ENCODE results near the gene EVA1C. TPM values are rescaled to one million over a fixed set of nuclear protein-coding genes. Genes with fewer than 3 reads are reported as not detected.

Gene EVA1C
- total and polyA plus RNA-seq, 2 donors (not counting 1 experiment from before 2014, with no cell fraction given), result 0.84 to 1.6 TPM

DNA sequence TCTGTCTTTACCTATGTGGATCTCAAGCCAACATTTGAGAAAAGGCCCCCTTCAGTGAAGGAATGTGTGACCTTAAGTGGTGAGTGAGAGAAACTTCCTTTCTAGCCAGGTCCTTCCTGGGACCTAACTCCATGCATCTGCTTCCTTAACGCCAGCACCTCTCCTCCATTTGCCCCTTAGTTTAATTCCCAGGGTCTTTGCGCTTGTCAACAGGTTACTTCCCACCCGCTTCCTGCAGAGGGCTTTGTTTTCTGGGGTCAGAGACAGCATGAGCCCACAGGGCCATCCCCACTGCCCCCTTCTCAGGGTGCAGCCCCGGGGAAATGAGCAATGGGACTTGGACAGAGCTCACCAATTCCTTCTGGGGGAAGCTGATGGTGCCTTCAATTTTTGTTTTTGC, 54.8 kb downstream of the EVA1C start:
- Histone ChIP-seq H4K20me1 (ENCODE audit: control insufficient read depth, insufficient read depth, low read length, poor library complexity, severe bottlenecking) (no peaks in the 10 kb centered on the region), H3K4me1 (ENCODE audit: control insufficient read depth in 2 of 2, insufficient read depth in 2 of 2, low read length in 2 of 2) (no peaks in the 10 kb centered on the region), H3K36me3 (replicated peaks in 1 of 2; ENCODE audit: control extremely low read depth in 1 of 2, control insufficient read depth in 1 of 2, extremely low read depth in 1 of 2, insufficient read depth in 2 of 2, low read length in 1 of 2) (no peaks in the 10 kb centered on the region), H3K9ac (ENCODE audit: low read length) (no peak overlapping the region), H3K27ac (ENCODE audit: low read length in 2 of 2) (no peak overlapping the region), H3K9me3 (ENCODE audit: control extremely low read depth in 1 of 3, control insufficient read depth in 2 of 3, insufficient read depth in 1 of 3, low read length in 2 of 3) (peaks cover 0 to 5% (median 0%) of the 10 kb centered on the region in 3 donors), H3K4me2 (replicated peaks; ENCODE audit: low read depth, low read length, poor library complexity, severe bottlenecking) (no peak overlapping the region), H2AFZ (ENCODE audit: insufficient read depth, low read depth, low read length, poor library complexity, severe bottlenecking) (no peak overlapping the region), H3K79me2 (ENCODE audit: control insufficient read depth, insufficient read depth, low read length) (no peaks in the 10 kb centered on the region), H3K27me3 (replicated peaks in 1 of 4; ENCODE audit: control extremely low read depth in 1 of 4, control insufficient read depth in 3 of 4, insufficient read depth in 4 of 4, low read length in 3 of 4) (no peaks in the 10 kb centered on the region), H3K4me3 (ENCODE audit: control extremely low read depth in 1 of 5, extremely low read depth in 1 of 5, insufficient read depth in 1 of 5, low read depth in 2 of 5, low read length in 4 of 5) (no peak overlapping the region)
- no peak for DNase-seq
- ATAC-seq (ENCODE audit: low read depth), result no peak
- intact Hi-C loops (cut with micrococcal nuclease), result no loop called here
- Mint-ChIP-seq H3K4me3 (no peak overlapping the region), H3K4me1 (no peaks in the 10 kb centered on the region), H3K27ac (no peak overlapping the region), H3K27me3 (no peaks in the 10 kb centered on the region), H3K9me3 (ENCODE audit: insufficient read depth) (peaks cover 2% of the 10 kb centered on the region)
- POLR2A ChIA-PET, result no interaction called here
- CTCF ChIA-PET, result no interaction called here
- no peak for TF ChIP-seq EZH2 (IDR thresholded peaks at IDR 0.05; ENCODE audit: borderline replicate concordance, insufficient read depth, low read depth, low read length, poor library complexity, severe bottlenecking)
- TF ChIP-seq, protein P1, sequence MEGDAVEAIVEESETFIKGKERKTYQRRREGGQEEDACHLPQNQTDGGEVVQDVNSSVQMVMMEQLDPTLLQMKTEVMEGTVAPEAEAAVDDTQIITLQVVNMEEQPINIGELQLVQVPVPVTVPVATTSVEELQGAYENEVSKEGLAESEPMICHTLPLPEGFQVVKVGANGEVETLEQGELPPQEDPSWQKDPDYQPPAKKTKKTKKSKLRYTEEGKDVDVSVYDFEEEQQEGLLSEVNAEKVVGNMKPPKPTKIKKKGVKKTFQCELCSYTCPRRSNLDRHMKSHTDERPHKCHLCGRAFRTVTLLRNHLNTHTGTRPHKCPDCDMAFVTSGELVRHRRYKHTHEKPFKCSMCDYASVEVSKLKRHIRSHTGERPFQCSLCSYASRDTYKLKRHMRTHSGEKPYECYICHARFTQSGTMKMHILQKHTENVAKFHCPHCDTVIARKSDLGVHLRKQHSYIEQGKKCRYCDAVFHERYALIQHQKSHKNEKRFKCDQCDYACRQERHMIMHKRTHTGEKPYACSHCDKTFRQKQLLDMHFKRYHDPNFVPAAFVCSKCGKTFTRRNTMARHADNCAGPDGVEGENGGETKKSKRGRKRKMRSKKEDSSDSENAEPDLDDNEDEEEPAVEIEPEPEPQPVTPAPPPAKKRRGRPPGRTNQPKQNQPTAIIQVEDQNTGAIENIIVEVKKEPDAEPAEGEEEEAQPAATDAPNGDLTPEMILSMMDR (IDR thresholded peaks at IDR 0.05), result no peak
- WGBS (ENCODE audit: insufficient coverage), result 87% methylated on average over 4 of the region's 4 CpGs

DNA sequence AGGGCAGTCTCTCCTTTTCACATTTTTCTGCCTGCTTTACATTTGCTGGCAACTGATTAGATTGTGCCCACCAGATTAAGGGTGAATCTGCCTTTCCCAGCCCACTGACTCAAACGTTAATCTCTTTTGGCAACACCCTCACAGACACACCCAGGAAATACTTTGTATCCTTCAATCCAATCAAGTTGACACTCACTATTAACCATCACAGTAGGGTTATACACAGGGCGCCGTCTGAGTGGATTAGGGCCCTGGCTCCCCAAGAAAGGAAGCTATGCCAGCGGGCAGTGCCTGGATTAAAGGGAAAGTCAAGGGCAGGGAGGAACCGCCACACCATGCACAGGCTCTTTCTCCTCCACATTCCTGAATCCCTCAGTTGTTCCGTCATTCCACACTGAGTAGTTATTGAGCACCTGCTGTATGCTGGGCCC, 56.2 kb downstream of the EVA1C start:
- no peaks in the 10 kb centered on the region for H4K20me1 ChIP-seq (ENCODE audit: control insufficient read depth, insufficient read depth, low read length, poor library complexity, severe bottlenecking)
- 93% methylated on average over 3 of the region's 6 CpGs for WGBS (ENCODE audit: insufficient coverage)
- no peaks in the 10 kb centered on the region for H3K4me1 ChIP-seq (ENCODE audit: control insufficient read depth in 2 of 2, insufficient read depth in 2 of 2, low read length in 2 of 2)
- no peak for ATAC-seq (ENCODE audit: low read depth)
- TF ChIP-seq, protein P1 (IDR thresholded peaks at IDR 0.05), result no peak
- no peak for TF ChIP-seq EZH2 (IDR thresholded peaks at IDR 0.05; ENCODE audit: borderline replicate concordance, insufficient read depth, low read depth, low read length, poor library complexity, severe bottlenecking)
- no peak overlapping the region for H2AFZ ChIP-seq (ENCODE audit: insufficient read depth, low read depth, low read length, poor library complexity, severe bottlenecking)
- Mint-ChIP-seq H3K4me1 (no peaks in the 10 kb centered on the region), H3K4me3 (no peak overlapping the region), H3K9me3 (ENCODE audit: insufficient read depth) (no peaks in the 10 kb centered on the region), H3K27me3 (no peaks in the 10 kb centered on the region), H3K27ac (no peak overlapping the region)
- H3K4me2 ChIP-seq (replicated peaks; ENCODE audit: low read depth, low read length, poor library complexity, severe bottlenecking), result no peak overlapping the region
- H3K9me3 ChIP-seq (ENCODE audit: control extremely low read depth in 1 of 3, control insufficient read depth in 2 of 3, insufficient read depth in 1 of 3, low read length in 2 of 3), result no peaks in the 10 kb centered on the region
- H3K27me3 ChIP-seq (replicated peaks in 1 of 4; ENCODE audit: control extremely low read depth in 1 of 4, control insufficient read depth in 3 of 4, insufficient read depth in 4 of 4, low read length in 3 of 4), result no peaks in the 10 kb centered on the region
- H3K4me3 ChIP-seq (ENCODE audit: control extremely low read depth in 1 of 5, extremely low read depth in 1 of 5, insufficient read depth in 1 of 5, low read depth in 2 of 5, low read length in 4 of 5), result no peak overlapping the region
- ChIA-PET CTCF (no interaction called here), POLR2A (no interaction called here)
- H3K79me2 ChIP-seq (ENCODE audit: control insufficient read depth, insufficient read depth, low read length), result no peaks in the 10 kb centered on the region
- H3K27ac ChIP-seq (ENCODE audit: low read length in 2 of 2), result no peak overlapping the region
- H3K36me3 ChIP-seq (replicated peaks in 1 of 2; ENCODE audit: control extremely low read depth in 1 of 2, control insufficient read depth in 1 of 2, extremely low read depth in 1 of 2, insufficient read depth in 2 of 2, low read length in 1 of 2), result no peaks in the 10 kb centered on the region
- no peak for DNase-seq
- no peak overlapping the region for H3K9ac ChIP-seq (ENCODE audit: low read length)
- intact Hi-C loops (cut with micrococcal nuclease), result no loop called here
